ENCODE data around the gene CYP2C19. TPM values are rescaled to one million over a fixed set of nuclear protein-coding genes. Genes with fewer than 3 reads are reported as not detected.

Gene CYP2C19
- total and polyA plus RNA-seq, 10 donors = not detected

DNA sequence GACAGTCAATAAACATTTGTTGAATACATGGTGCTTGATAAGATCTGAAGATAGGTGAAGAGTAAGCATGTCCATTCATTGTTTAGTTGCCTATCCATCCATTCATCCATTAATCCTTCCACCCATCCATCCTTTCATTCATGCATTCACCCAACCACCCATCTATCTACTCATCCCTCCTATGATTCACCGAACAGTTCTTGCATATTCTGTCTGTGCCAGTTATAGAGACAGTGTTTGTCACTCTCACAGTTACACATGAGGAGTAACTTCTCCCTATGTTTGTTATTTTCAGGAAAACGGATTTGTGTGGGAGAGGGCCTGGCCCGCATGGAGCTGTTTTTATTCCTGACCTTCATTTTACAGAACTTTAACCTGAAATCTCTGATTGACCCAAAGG is 90.0 kb downstream of the CYP2C19 start:
- no peak overlapping the region for H3K27ac ChIP-seq
- no peak for TF ChIP-seq POLR2A (IDR thresholded peaks at IDR 0.05)
- TF ChIP-seq, protein P1, sequence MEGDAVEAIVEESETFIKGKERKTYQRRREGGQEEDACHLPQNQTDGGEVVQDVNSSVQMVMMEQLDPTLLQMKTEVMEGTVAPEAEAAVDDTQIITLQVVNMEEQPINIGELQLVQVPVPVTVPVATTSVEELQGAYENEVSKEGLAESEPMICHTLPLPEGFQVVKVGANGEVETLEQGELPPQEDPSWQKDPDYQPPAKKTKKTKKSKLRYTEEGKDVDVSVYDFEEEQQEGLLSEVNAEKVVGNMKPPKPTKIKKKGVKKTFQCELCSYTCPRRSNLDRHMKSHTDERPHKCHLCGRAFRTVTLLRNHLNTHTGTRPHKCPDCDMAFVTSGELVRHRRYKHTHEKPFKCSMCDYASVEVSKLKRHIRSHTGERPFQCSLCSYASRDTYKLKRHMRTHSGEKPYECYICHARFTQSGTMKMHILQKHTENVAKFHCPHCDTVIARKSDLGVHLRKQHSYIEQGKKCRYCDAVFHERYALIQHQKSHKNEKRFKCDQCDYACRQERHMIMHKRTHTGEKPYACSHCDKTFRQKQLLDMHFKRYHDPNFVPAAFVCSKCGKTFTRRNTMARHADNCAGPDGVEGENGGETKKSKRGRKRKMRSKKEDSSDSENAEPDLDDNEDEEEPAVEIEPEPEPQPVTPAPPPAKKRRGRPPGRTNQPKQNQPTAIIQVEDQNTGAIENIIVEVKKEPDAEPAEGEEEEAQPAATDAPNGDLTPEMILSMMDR (IDR thresholded peaks at IDR 0.05 in 8 of 11, conservative IDR thresholded peaks at IDR 0.05 in 3 of 11) = no peak
- no peak for TF ChIP-seq POLR2AphosphoS5 (IDR thresholded peaks at IDR 0.05)
- no peaks in the 10 kb centered on the region for H3K27me3 ChIP-seq (replicated peaks in 1 of 7)
- no peak overlapping the region for H3K4me3 ChIP-seq
- H3K4me1 ChIP-seq = no peaks in the 10 kb centered on the region
- DNase-seq = no peak
- no peaks in the 10 kb centered on the region for H3K36me3 ChIP-seq
- intact Hi-C loops (cut with DNase I; ENCODE audit: low total_unique reads) = no loop called here
- H3K9me3 ChIP-seq = peaks cover 0 to 8% (median 0%) of the 10 kb centered on the region in 8 donors
- 77 to 86% (median 84%) methylated on average over 3 of the region's 3 CpGs for whole genome bisulfite sequencing, 5 donors

DNA sequence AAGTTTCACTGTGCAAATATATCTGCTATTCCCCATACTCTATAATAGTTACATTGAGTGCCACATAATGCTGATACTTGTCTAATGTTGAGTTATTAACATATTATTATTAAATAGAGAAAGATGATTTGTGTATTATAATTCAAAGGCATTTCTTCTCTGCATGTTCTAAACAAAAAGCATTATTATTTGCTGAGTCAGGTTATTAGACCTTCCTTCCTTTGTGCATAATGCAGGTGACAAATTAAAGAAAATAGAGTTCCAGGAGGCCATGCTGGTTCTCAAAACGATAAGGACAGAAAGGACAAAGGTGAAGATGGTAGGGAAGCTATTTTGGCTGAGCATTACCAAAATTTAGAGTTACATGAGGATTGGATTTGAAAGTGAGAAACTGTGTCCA is 90.6 kb downstream of the CYP2C19 start:
- intact Hi-C loops (cut with DNase I; ENCODE audit: low total_unique reads) = no loop called here
- no peaks in the 10 kb centered on the region for H3K36me3 ChIP-seq
- no peak overlapping the region for H3K27ac ChIP-seq
- TF ChIP-seq POLR2A (IDR thresholded peaks at IDR 0.05) (no peak), POLR2AphosphoS5 (IDR thresholded peaks at IDR 0.05) (no peak)
- TF ChIP-seq, protein P1 (IDR thresholded peaks at IDR 0.05 in 8 of 11, conservative IDR thresholded peaks at IDR 0.05 in 3 of 11) = no peak
- DNase-seq = no peak
- no peaks in the 10 kb centered on the region for H3K4me1 ChIP-seq
- H3K27me3 ChIP-seq (replicated peaks in 1 of 7) = peaks cover 0 to 2% (median 0%) of the 10 kb centered on the region in 7 donors
- H3K9me3 ChIP-seq = peaks cover 0 to 6% (median under 1%) of the 10 kb centered on the region in 8 donors
- WGBS, 5 donors = 55 to 76% (median 67%) methylated on average over 1 of the region's 1 CpG
- no peak overlapping the region for H3K4me3 ChIP-seq

DNA sequence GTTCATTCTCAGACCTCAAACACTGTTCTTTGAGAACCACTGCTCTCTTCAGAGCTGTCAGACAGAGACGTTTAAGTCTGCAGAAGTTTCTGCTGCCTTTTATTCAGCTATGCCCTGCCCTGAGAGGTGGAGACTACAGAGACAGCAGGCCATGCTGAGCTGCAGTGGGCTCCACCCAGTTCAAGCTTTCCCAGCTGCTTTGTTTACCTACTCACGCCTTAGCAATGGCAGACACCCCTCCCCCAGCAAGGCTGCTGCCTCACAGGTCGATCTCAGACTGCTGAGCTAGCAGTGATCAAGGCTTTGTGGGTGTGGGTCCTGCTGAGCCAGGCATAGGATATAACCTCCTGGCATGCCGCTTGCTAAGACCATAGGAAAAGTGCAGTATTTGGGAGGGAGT is 95.5 kb downstream of the CYP2C19 start:
- H3K9me3 ChIP-seq = peaks cover 0 to 24% (median 3%) of the 10 kb centered on the region in 8 donors
- DNase-seq = no peak
- H3K4me3 ChIP-seq = no peak overlapping the region
- TF ChIP-seq POLR2A (IDR thresholded peaks at IDR 0.05) (no peak), POLR2AphosphoS5 (IDR thresholded peaks at IDR 0.05) (no peak)
- TF ChIP-seq, protein P1 (IDR thresholded peaks at IDR 0.05 in 8 of 11, conservative IDR thresholded peaks at IDR 0.05 in 3 of 11) = no peak
- H3K27me3 ChIP-seq (replicated peaks in 1 of 7) = peaks cover 0 to 5% (median 0%) of the 10 kb centered on the region in 7 donors
- 54 to 79% (median 69%) methylated on average over 4 of the region's 4 CpGs for WGBS, 5 donors
- no peaks in the 10 kb centered on the region for H3K4me1 ChIP-seq
- H3K27ac ChIP-seq = no peak overlapping the region
- no peaks in the 10 kb centered on the region for H3K36me3 ChIP-seq
- intact Hi-C loops (cut with DNase I; ENCODE audit: low total_unique reads) = no loop called here

DNA sequence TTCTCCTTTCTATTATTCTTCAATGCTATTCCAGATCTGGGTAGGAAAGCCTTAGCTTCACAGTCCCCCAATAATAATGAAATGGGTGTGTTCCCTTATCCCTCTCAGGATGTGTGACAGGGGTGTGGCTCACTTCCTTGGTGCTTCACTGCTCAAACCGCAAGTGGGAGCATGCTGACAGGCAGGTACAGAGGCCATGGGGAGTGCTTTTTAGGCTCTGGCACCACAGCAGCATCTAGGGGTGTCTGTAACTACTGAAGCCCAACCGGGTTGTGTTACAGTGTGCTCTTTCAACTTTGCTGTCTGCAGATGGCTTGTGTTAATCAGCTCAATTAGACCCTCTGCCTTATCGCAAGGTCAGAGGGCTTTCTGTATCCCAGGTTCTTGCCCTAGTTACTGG is 96.6 kb downstream of the CYP2C19 start:
- Histone ChIP-seq H3K9me3 (peaks cover 0 to 33% (median 9%) of the 10 kb centered on the region in 8 donors), H3K4me1 (no peaks in the 10 kb centered on the region), H3K36me3 (no peaks in the 10 kb centered on the region), H3K27ac (no peak overlapping the region), H3K4me3 (no peak overlapping the region), H3K27me3 (replicated peaks in 1 of 7) (peaks cover 0 to 5% (median 0%) of the 10 kb centered on the region in 7 donors)
- intact Hi-C loops (cut with DNase I; ENCODE audit: low total_unique reads) = no loop called here
- TF ChIP-seq POLR2A (IDR thresholded peaks at IDR 0.05) (no peak), POLR2AphosphoS5 (IDR thresholded peaks at IDR 0.05) (no peak)
- TF ChIP-seq, protein P1 (IDR thresholded peaks at IDR 0.05 in 8 of 11, conservative IDR thresholded peaks at IDR 0.05 in 3 of 11) = no peak
- WGBS, 5 donors = 64 to 93% (median 83%) methylated on average over 3 of the region's 3 CpGs
- DNase-seq = no peak

Measured in spleen (tissue), 11 donors.